GM23338 (cell line): Measurements from ENCODE around the gene NBPF1. TPM values are rescaled to one million over a fixed set of nuclear protein-coding genes. Genes with fewer than 3 reads are reported as not detected.
A peak's percentile ranks its signal among the peaks of the same experiment; 100 is the strongest.
"Not testable (repeated sequence)": the region's sequence is repeated elsewhere in the genome, so short reads cannot be mapped to it uniquely, and the experiment has no call there.

Experiments used
- ATAC-seq: fragments of 200-7000 bp; cut with Tn5 transposase; 3 replicates; pipeline ENCODE4 v1.9.1; 2020
- DNase-seq: peaks from one replicate; pipeline ENCODE4 v3.0.0-alpha.2; 2015; ENCODE audit warnings: low spot score
- H2AFZ ChIP-seq: fragments of 200-600 bp; sonication (generic); 2 replicates; pipeline ENCODE4 v1.8.0; 2016; ENCODE audit warnings: antibody characterized with exemption, mild to moderate bottlenecking, moderate library complexity
- H3F3A ChIP-seq: fragments of 200-600 bp; sonication (generic); replicated peaks from 2 replicates; pipeline ENCODE4 v1.8.0; 2017; ENCODE audit warnings: antibody characterized with exemption, mixed run types, low read depth
- H3K27ac ChIP-seq: fragments of 200-600 bp; sonication (generic); 2 replicates; pipeline ENCODE4 v1.6.1; 2016; ENCODE audit warnings: low read depth
- H3K27me3 ChIP-seq: fragments of 200-600 bp; sonication (generic); 2 replicates; pipeline ENCODE4 v1.8.0; 2016; ENCODE audit warnings: mild to moderate bottlenecking, mixed run types, moderate library complexity; ENCODE audit not compliant: insufficient read depth
- H3K36me3 ChIP-seq: fragments of 200-600 bp; sonication (generic); 2 replicates; pipeline ENCODE4 v1.8.0; 2016; ENCODE audit warnings: mild to moderate bottlenecking; ENCODE audit not compliant: insufficient read depth
- H3K4me1 ChIP-seq: fragments of 200-600 bp; sonication (generic); 2 replicates; pipeline ENCODE4 v1.8.0; 2016; ENCODE audit warnings: mild to moderate bottlenecking, moderate library complexity; ENCODE audit not compliant: insufficient read depth
- H3K4me2 ChIP-seq: fragments of 200-600 bp; sonication (generic); 2 replicates; pipeline ENCODE4 v1.7.1; 2017; ENCODE audit warnings: mixed run types
- H3K4me3 ChIP-seq: fragments of 200-600 bp; sonication (generic); 2 replicates; pipeline ENCODE4 v1.6.1; 2016; ENCODE audit warnings: mixed run types
- H3K79me2 ChIP-seq: fragments of 200-600 bp; sonication (generic); replicated peaks from 2 replicates; pipeline ENCODE4 v1.8.0; 2017; ENCODE audit warnings: mild to moderate bottlenecking; ENCODE audit not compliant: insufficient read depth
- H3K9me2 ChIP-seq: fragments of 200-600 bp; sonication (generic); 2 replicates; pipeline ENCODE4 v1.8.0; 2017; ENCODE audit not compliant: insufficient read depth
- H4K20me1 ChIP-seq: fragments of 200-600 bp; sonication (generic); replicated peaks from 2 replicates; pipeline ENCODE4 v1.8.0; 2017; ENCODE audit warnings: mild to moderate bottlenecking; ENCODE audit not compliant: insufficient read depth
- H3K27ac Mint-ChIP-seq: 2 replicates; pipeline ENCODE4 v1.8.0; 2020; ENCODE audit warnings: inconsistent platforms, mild to moderate bottlenecking, moderate library complexity, mixed read lengths
- H3K27me3 Mint-ChIP-seq: 3 replicates; pipeline ENCODE4 v1.8.0; 2022; ENCODE audit warnings: low read depth, mild to moderate bottlenecking, moderate library complexity, mixed read lengths, inconsistent platforms; ENCODE audit not compliant: insufficient read depth, poor library complexity
- H3K36me3 Mint-ChIP-seq: 3 replicates; pipeline ENCODE4 v1.8.0; 2021; ENCODE audit warnings: low read depth, mild to moderate bottlenecking, inconsistent platforms, moderate library complexity, mixed read lengths
- H3K4me1 Mint-ChIP-seq: 3 replicates; pipeline ENCODE4 v1.8.0; 2020; ENCODE audit warnings: mild to moderate bottlenecking, inconsistent platforms, mixed read lengths
- H3K4me3 Mint-ChIP-seq: 3 replicates; pipeline ENCODE4 v1.8.0; 2021; ENCODE audit warnings: moderate library complexity, mild to moderate bottlenecking, inconsistent platforms, mixed read lengths
- H3K9me3 Mint-ChIP-seq: 3 replicates; pipeline ENCODE4 v1.8.0; 2020; ENCODE audit warnings: moderate library complexity, mild to moderate bottlenecking, inconsistent platforms, mixed read lengths
- CREB1 ChIP-seq: fragments of 250-450 bp; sonication (Bioruptor Pico); IDR thresholded peaks from 2 replicates; pipeline ENCODE4 v1.5.0; 2020; ENCODE audit warnings: low read depth, mild to moderate bottlenecking, moderate library complexity
- ETS1 ChIP-seq: IDR thresholded peaks from 2 replicates; pipeline ENCODE4 v1.6.1; 2016; ENCODE audit warnings: antibody characterized with exemption
- POLR2AphosphoS5 ChIP-seq: IDR thresholded peaks from 2 replicates; pipeline ENCODE4 v1.6.1; 2016; ENCODE audit warnings: antibody characterized with exemption, low read depth
- polyA plus RNA-seq: library from polyadenylated mRNA; unstranded; fragments of >200 nt; fragmentation: Nextera tagmentation; extraction: Ambion mirVana; gene quantifications from 2 replicates; pipeline ENCODE4 v1.2.1, GENCODE V29; 2016
- small RNA-seq: library from RNA; depleted of rRNA; stranded (forward); fragments of <200 nt; gene quantifications from one replicate; pipeline ENCODE3, GENCODE V24; 2014; ENCODE audit warnings: low replicate concordance
- total RNA-seq: library from RNA; depleted of rRNA; stranded (reverse); fragments of >200 nt; shearing (Covaris generic); gene quantifications from 2 replicates; pipeline ENCODE4 v1.2.3, GENCODE V29; 2014; rRNA removed

Gene NBPF1
- total and polyA plus RNA-seq, 2 experiments from 2014 or later: 9.5 to 11.8 TPM

- Histone ChIP-seq H3K4me2 (peak within 1 kb of the TSS; percentile 79), H3K27ac (peak within 1 kb of the TSS; percentile 89; the same call in 1 of the 2 replicates), H3K4me3 (peak within 1 kb of the TSS; percentile 59)
- not testable (repeated sequence) for H3K27me3 ChIP-seq, H2AFZ ChIP-seq, H3K4me3 Mint-ChIP-seq, H3K36me3 Mint-ChIP-seq, DNase-seq, H3F3A ChIP-seq, H3K9me2 ChIP-seq, H3K4me1 ChIP-seq, H3K27me3 Mint-ChIP-seq, H3K27ac Mint-ChIP-seq, H3K9me3 Mint-ChIP-seq, H3K79me2 ChIP-seq, H3K36me3 ChIP-seq, H3K4me1 Mint-ChIP-seq, H4K20me1 ChIP-seq
- ATAC-seq: peak; percentile 53
- TF ChIP-seq POLR2AphosphoS5 (0 out of 2 replicates have a peak, but pooled peaks have one; percentile 65), ETS1 (peak; percentile 53; the same call in 1 of the 2 replicates), CREB1 (peak; percentile 77)
Measured at GRCh38 chr1:16514107-16515055, 99.0 kb downstream of the NBPF1 start, which contains the start of gene RNU1-1. Gene RNU1-1, minus strand, starts transcription at chr1:16514285.

DNA sequence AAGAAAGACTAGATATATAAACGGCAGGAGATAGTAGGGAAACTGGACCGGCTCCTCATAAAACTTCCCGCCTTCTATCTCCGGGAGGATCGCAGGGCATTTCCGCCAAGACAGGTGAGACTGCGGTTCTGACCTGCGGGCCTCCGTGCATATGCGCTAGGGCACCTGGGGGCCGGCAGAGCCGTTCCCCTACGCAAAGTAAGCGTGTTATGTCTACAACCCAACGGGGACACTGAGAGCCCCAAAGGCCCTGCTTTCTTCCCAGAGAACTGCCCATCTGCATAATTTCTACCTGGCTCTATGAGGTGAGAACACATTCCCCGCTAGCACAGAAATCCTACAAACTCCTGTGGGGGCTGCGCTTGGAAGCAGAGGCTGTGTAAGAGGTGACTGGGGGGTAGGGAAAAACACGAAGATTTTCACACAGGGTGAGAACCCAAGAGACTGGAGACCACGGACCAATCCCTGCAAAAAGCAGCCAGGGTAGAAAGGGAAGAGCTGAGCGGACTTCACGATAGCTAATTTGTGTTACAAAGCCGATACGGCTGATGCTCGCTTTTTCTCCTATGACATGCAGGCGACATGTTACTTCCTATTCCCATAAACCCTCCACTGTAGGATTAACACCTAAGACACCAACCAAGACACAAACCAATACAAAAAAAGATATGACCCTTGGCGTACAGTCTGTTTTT, 99.8 kb downstream of the NBPF1 start:
- TF ChIP-seq POLR2AphosphoS5: peak; percentile 91
- peak overlapping the region; percentile 59 for H3K4me3 ChIP-seq
- peak; percentile 70 for DNase-seq

DNA sequence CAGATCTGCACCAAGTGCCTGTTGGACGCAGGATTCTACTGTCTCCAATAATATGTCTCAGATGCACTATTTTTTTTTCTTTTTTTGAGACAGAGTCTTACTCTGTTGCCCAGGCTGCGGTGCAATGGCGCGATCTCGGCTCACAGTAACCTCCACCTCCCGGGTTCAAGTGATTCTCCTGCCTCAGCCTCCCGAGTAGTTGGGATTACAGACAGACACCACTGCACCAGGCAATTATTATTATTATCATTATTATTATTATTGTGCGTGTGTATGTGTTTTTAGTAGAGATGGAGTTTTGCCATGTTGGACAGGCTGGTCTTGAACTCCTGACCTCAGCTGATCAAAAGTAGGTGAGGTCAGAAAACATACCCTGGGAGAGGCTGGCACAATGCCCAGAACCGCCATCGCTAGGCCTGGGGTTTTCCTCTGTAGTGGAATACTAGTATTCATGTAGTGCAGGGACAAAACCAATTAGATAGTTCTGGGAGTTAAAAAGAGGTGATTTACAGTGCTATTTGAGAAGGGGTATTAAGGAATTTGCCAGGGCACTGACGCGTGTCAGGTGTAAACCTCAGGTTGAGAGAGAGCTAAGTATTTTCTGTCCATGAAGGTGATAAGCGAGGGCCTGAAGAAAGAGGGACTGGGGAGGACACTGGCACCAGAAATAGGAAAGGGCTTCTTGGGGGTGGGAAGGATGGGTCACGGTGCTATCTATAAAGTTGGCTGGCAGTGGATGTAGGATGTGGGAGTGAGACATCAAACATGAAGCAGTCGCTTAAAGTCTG, 100.5 kb downstream of the NBPF1 start:
- ATAC-seq, H3K36me3 Mint-ChIP-seq, H3K27ac ChIP-seq, H3K9me2 ChIP-seq, H3K4me1 Mint-ChIP-seq, H2AFZ ChIP-seq, H4K20me1 ChIP-seq, H3K27me3 Mint-ChIP-seq, H3K36me3 ChIP-seq, H3K27ac Mint-ChIP-seq, H3K4me3 Mint-ChIP-seq, DNase-seq, H3F3A ChIP-seq, H3K4me1 ChIP-seq, H3K27me3 ChIP-seq, H3K9me3 Mint-ChIP-seq, H3K79me2 ChIP-seq: not testable (repeated sequence)
- Histone ChIP-seq H3K4me3 (peak overlapping the region; percentile 59; the same call in 1 of the 2 replicates), H3K4me2 (peak overlapping the region; percentile 64)

More for the DNA sequence above, 99.8 kb downstream of the NBPF1 start:
- H3K27me3 Mint-ChIP-seq, H3K79me2 ChIP-seq, H3K9me3 Mint-ChIP-seq, H3K36me3 ChIP-seq, H2AFZ ChIP-seq, H3K4me1 Mint-ChIP-seq, H3K27ac ChIP-seq, H3K27ac Mint-ChIP-seq, H4K20me1 ChIP-seq, H3F3A ChIP-seq, H3K27me3 ChIP-seq, H3K4me1 ChIP-seq, H3K36me3 Mint-ChIP-seq, H3K4me3 Mint-ChIP-seq, H3K9me2 ChIP-seq: not testable (repeated sequence)
- ATAC-seq: peak; percentile 99
- H3K4me2 ChIP-seq: peak overlapping the region; percentile 79

Small RNA genes within 50 kb of the gene (small RNA-seq; reads per million reads assigned to genes)
- gene RNU1-1: not detected
- gene RNU1-6P: not detected

Other genes with a start within 250 kb of the NBPF1 start
- 70.9 and 73.9 TPM in 2 replicates for gene SZRD1, start 246.3 kb downstream of the NBPF1 start, total RNA-seq
- gene SZRD1, start 246.3 kb downstream of the NBPF1 start, polyA plus RNA-seq: 32.5 and 33.6 TPM in 2 replicates
- gene SPATA21, start 176.1 kb downstream of the NBPF1 start, total RNA-seq: 2.6 TPM in 1 of 2 replicates, not detected in the other
- not detected in 2 replicates for gene SPATA21, start 176.1 kb downstream of the NBPF1 start, polyA plus RNA-seq
- gene NECAP2, start 172.8 kb downstream of the NBPF1 start, total RNA-seq: 28.9 and 32.9 TPM in 2 replicates
- gene NECAP2, start 172.8 kb downstream of the NBPF1 start, polyA plus RNA-seq: 16.9 and 20.2 TPM in 2 replicates
- under 0.01 TPM in 1 of 2 replicates, not detected in the other for gene RNU1-1, start 99.3 kb downstream of the NBPF1 start, total RNA-seq
- not detected in 2 replicates for gene RNU1-1, start 99.3 kb downstream of the NBPF1 start, polyA plus RNA-seq
- gene RNU1-3, start 53.4 kb upstream of the NBPF1 start, total RNA-seq: under 0.01 TPM in 1 of 2 replicates, not detected in the other
- gene RNU1-3, start 53.4 kb upstream of the NBPF1 start, polyA plus RNA-seq: not detected in 2 replicates
- gene RNU1-4, start 127.0 kb upstream of the NBPF1 start, total RNA-seq: under 0.01 TPM in 1 of 2 replicates, not detected in the other
- not detected in 2 replicates for gene RNU1-4, start 127.0 kb upstream of the NBPF1 start, polyA plus RNA-seq